Endometrial microvascular endothelial cells (primary cell): Measurements from ENCODE around the gene METTL26. TPM values are rescaled to one million over a fixed set of nuclear protein-coding genes. Genes with fewer than 3 reads are reported as not detected.

Experiments used
- in situ Hi-C: cut with HindIII; loops from 2 replicates; pipeline ENCODE4 v1.10.0; 2017; ENCODE audit warnings: low sequenced_read_pairs, low pct_unique_long_range_greater_than_20kb; ENCODE audit errors: inconsistent ontology term
- total RNA-seq: library from RNA; depleted of rRNA; stranded (reverse); fragments of >200 nt; gene quantifications from one replicate; pipeline ENCODE4 v1.2.3, GENCODE V29; 2015; ENCODE audit errors: inconsistent ontology term

METTL26 gene
- total RNA-seq, 1 donor from 2014 or later = 119 TPM

GRCh38 chr16:661184-661821 is 25.2 kb upstream of the METTL26 start:
- in situ Hi-C loops = no loop called here

GRCh38 chr16:660459-661183 is 24.5 kb upstream of the METTL26 start:
- in situ Hi-C loops = no loop called here

GRCh38 chr16:660132-660458 is 24.0 kb upstream of the METTL26 start:
- in situ Hi-C loops = no loop called here

- in situ Hi-C loops = no loop called here
These were observed 23.5 kb upstream of the METTL26 start for GRCh38 chr16:659618-660017.

- in situ Hi-C loops = no loop called here
These were observed 22.8 kb upstream of the METTL26 start for GRCh38 chr16:658679-659571.

GRCh38 chr16:657487-657886 is 21.4 kb upstream of the METTL26 start:
- in situ Hi-C loops = no loop called here

- in situ Hi-C loops = no loop called here
These were observed 17.9 kb upstream of the METTL26 start for GRCh38 chr16:654034-654433.

- in situ Hi-C loops = no loop called here
These were observed 16.6 kb upstream of the METTL26 start for GRCh38 chr16:652454-653305.

GRCh38 chr16:651844-652243 is 15.7 kb upstream of the METTL26 start:
- in situ Hi-C loops = no loop called here

- in situ Hi-C loops = no loop called here
These were observed 13.5 kb upstream of the METTL26 start for GRCh38 chr16:649631-650030.

GRCh38 chr16:648781-649589 is 12.9 kb upstream of the METTL26 start, which contains the start of gene WDR90:
Gene WDR90 (plus strand): TSS chr16:649365. CDS start chr16:649417, 52 bp downstream.
- in situ Hi-C loops = no loop called here

GRCh38 chr16:648071-648780 is 12.1 kb upstream of the METTL26 start:
- in situ Hi-C loops = no loop called here

- in situ Hi-C loops = no loop called here
These were observed 11.2 kb upstream of the METTL26 start for GRCh38 chr16:647173-647902.

GRCh38 chr16:646679-647172 is 10.6 kb upstream of the METTL26 start:
- in situ Hi-C loops = no loop called here

GRCh38 chr16:645852-646678 is 10.0 kb upstream of the METTL26 start:
- in situ Hi-C loops = no loop called here

- in situ Hi-C loops = no loop called here
These were observed 8.5 kb upstream of the METTL26 start for GRCh38 chr16:644556-644955.
